Spleen (tissue), 11 donors: Measurements from ENCODE around the gene MALT1. TPM values are rescaled to one million over a fixed set of nuclear protein-coding genes. Genes with fewer than 3 reads are reported as not detected.

Experiments used
- DNase-seq: peaks from one replicate; pipeline ENCODE4 v3.0.0-alpha.2; 2020
- H3K27ac ChIP-seq, 8 donors: fragments of 200-600 bp; sonication (generic) in 7 of 8; 1 replicate in 4 of 8; 2 replicates in 4 of 8; pipeline versions ENCODE4 v1.5.0 to v1.8.0; 2016 to 2021; ENCODE audit warnings: inconsistent platforms in 4 of 8, mild to moderate bottlenecking in 4 of 8, moderate library complexity in 1 of 8
- H3K27me3 ChIP-seq, 7 donors: fragments of 200-600 bp; sonication (generic) in 6 of 7; replicated peaks in 1 of 7; 1 replicate in 4 of 7; 2 replicates in 3 of 7; pipeline versions ENCODE4 v1.5.0 to v1.8.0; 2016 to 2021; ENCODE audit warnings: inconsistent platforms in 3 of 7, mild to moderate bottlenecking in 1 of 7
- H3K36me3 ChIP-seq, 6 donors: fragments of 200-600 bp; sonication (generic) in 5 of 6; 1 replicate in 4 of 6; 2 replicates in 2 of 6; pipeline versions ENCODE4 v1.5.0 to v1.8.0; 2016 to 2021; ENCODE audit warnings: inconsistent platforms in 2 of 6
- H3K4me1 ChIP-seq, 6 donors: fragments of 200-600 bp; sonication (generic) in 5 of 6; 1 replicate in 3 of 6; 2 replicates in 3 of 6; pipeline versions ENCODE4 v1.5.0 to v1.8.0; 2016 to 2021; ENCODE audit warnings: inconsistent platforms in 3 of 6
- H3K4me3 ChIP-seq, 8 donors: fragments of 200-600 bp; sonication (generic) in 7 of 8; 1 replicate in 4 of 8; 2 replicates in 4 of 8; pipeline versions ENCODE4 v1.5.0 to v1.8.0; 2016 to 2021; ENCODE audit warnings: inconsistent platforms in 4 of 8, mild to moderate bottlenecking in 4 of 8, moderate library complexity in 2 of 8
- H3K9me3 ChIP-seq, 8 donors: fragments of 200-600 bp; sonication (generic) in 7 of 8; 1 replicate in 4 of 8; 2 replicates in 4 of 8; pipeline versions ENCODE4 v1.5.0 to v1.8.0; 2016 to 2021; ENCODE audit warnings: inconsistent platforms in 4 of 8
- CTCF ChIP-seq, 11 experiments: fragments of 200-600 bp in 7 of 11; fragments of 450-650 bp in 4 of 11; sonication (generic) in 4 of 11; IDR thresholded peaks in 8 of 11; conservative IDR thresholded peaks in 3 of 11; 1 replicate in 7 of 11; 2 replicates in 4 of 11; pipeline versions ENCODE4 v1.4.0 to v1.8.0; 2016 to 2021; ENCODE audit warnings: antibody characterized with exemption in 11 of 11, inconsistent platforms in 4 of 11, mild to moderate bottlenecking in 1 of 11
- POLR2A ChIP-seq, 3 donors: fragments of 450-650 bp; IDR thresholded peaks; one replicate each; pipeline ENCODE4 v1.5.1; 2017; ENCODE audit warnings: antibody characterized with exemption in 3 of 3, mild to moderate bottlenecking in 1 of 3
- POLR2AphosphoS5 ChIP-seq, 3 donors: sonication (generic); formaldehyde crosslinking; IDR thresholded peaks; one replicate each; pipeline ENCODE4 v1.5.1; 2017; ENCODE audit warnings: antibody characterized with exemption in 3 of 3
- WGBS, 5 donors: extraction: QIAGEN DNeasy Blood & Tissue Kit in 3 of 5; methylation state at CpG; one replicate each; pipeline versions ENCODE4 v1.1.5 to v1.1.7; 2013 to 2018; 5-methylcytosine and 5-hydroxymethylcytosine counted together
- intact Hi-C: fragments of 100-400 bp; cut with DNase I; formaldehyde crosslinking; loops from one replicate; pipeline ENCODE4 v1.15.0; 2023; ENCODE audit warnings: low total_unique reads
- polyA plus RNA-seq, 3 donors: library from polyadenylated mRNA; stranded (reverse); fragments of 200-250 nt; gene quantifications; one replicate each; pipeline ENCODE4 v1.2.1, GENCODE V29; 2013
- total RNA-seq, 7 donors: library from RNA; depleted of rRNA in 3 of 7; stranded (reverse); fragments of >200 nt in 3 of 7; fragmentation: NEBNext Ultra II Directional in 4 of 7; extraction: Animal tissue kit (Norgen Biotek cat#: 25700) in 4 of 7; gene quantifications; one replicate each; pipeline versions ENCODE4 v1.1.0 to v1.2.1, GENCODE V29; 2016 to 2021
- donor health status: healthy with polysubstance abuse.
- donor health status: DM: no; HTN: no; CAD: no; lungs with moderate emphysema.
- donor health status: DM: no; HTN: no; CAD: no.
- donor health status: Bipolar disorder and iron deficiency.
- donor health status: healthy.
- donor health status: DM: no; HTN: no; CAD: no.
- donor health status: DM: yes; HTN: yes; CAD: no.

The MALT1 gene
- total and polyA plus RNA-seq, 10 donors: 13.3 to 59.6 (median 50.1) TPM

- Histone ChIP-seq H3K36me3 (no peaks in the 10 kb centered on the region), H3K27me3 (no peaks in the 10 kb centered on the region), H3K27ac (peak overlapping the region in 7 of 8 donors; percentile 62 to 84 (median 76)), H3K9me3 (peaks cover 0 to 11% (median 7%) of the 10 kb centered on the region in 8 donors), H3K4me3 (peak overlapping the region in 4 of 8 donors; percentile 20 to 64 (median 36)), H3K4me1 (peaks cover 12 to 73% (median 41%) of the 10 kb centered on the region in 6 donors)
- WGBS, 5 donors: 86 to 96% (median 92%) methylated on average over 4 of the region's 4 CpGs
- TF ChIP-seq CTCF (IDR thresholded peaks at IDR 0.05 in 8 of 11, conservative IDR thresholded peaks at IDR 0.05 in 3 of 11) (no peak), POLR2A (IDR thresholded peaks at IDR 0.05) (no peak), POLR2AphosphoS5 (IDR thresholded peaks at IDR 0.05) (no peak)
- intact Hi-C loops: no loop called here
- DNase-seq: no peak
Measured at GRCh38 chr18:58659691-58660090, 11.6 kb upstream of the MALT1 start.

- peak; percentile 67 for DNase-seq
- H3K9me3 ChIP-seq: no peaks in the 10 kb centered on the region
- no peaks in the 10 kb centered on the region for H3K27me3 ChIP-seq
- TF ChIP-seq CTCF (IDR thresholded peaks at IDR 0.05 in 8 of 11, conservative IDR thresholded peaks at IDR 0.05 in 3 of 11): no peak
- TF ChIP-seq POLR2A (IDR thresholded peaks at IDR 0.05): no peak
- TF ChIP-seq POLR2AphosphoS5 (IDR thresholded peaks at IDR 0.05): no peak
- H3K36me3 ChIP-seq: no peaks in the 10 kb centered on the region
- peaks cover 12 to 73% (median 41%) of the 10 kb centered on the region in 6 donors for H3K4me1 ChIP-seq
- H3K27ac ChIP-seq: peak overlapping the region in 1 of 8 donors; percentile 59
- no peak overlapping the region for H3K4me3 ChIP-seq
- intact Hi-C loops: no loop called here
- 95 to 98% (median 97%) methylated on average over 9 of the region's 9 CpGs for WGBS, 5 donors
Measured at GRCh38 chr18:58660915-58661314, 10.3 kb upstream of the MALT1 start.

GRCh38 chr18:58661423-58661822, 9.8 kb upstream of the MALT1 start:
- no peak for DNase-seq
- intact Hi-C loops: no loop called here
- H3K9me3 ChIP-seq: no peaks in the 10 kb centered on the region
- peaks cover 12 to 71% (median 41%) of the 10 kb centered on the region in 6 donors for H3K4me1 ChIP-seq
- 88 to 95% (median 91%) methylated on average over 3 of the region's 3 CpGs for WGBS, 5 donors
- H3K27ac ChIP-seq: peak overlapping the region in 1 of 8 donors; percentile 59
- H3K36me3 ChIP-seq: no peaks in the 10 kb centered on the region
- no peaks in the 10 kb centered on the region for H3K27me3 ChIP-seq
- H3K4me3 ChIP-seq: no peak overlapping the region
- no peak for TF ChIP-seq CTCF (IDR thresholded peaks at IDR 0.05 in 8 of 11, conservative IDR thresholded peaks at IDR 0.05 in 3 of 11)

DNA sequence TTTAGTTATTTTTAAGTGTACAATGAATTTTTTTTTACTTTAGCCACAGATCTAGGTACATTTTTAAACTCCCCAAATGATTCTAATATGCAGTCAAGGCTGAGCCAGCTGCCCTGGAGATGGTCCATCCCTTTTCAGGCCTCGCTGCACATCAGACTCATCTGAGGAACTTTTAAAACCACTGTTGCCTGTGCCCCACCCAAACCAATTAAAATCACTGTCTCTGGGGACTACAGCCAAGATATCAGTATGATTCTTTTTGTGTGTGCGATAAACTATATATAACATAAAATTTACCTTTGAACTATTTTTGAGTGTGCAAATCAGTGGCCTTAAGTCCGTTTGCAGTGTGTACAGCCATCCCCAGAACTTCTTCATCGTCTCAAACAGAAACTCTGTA, 9.1 kb upstream of the MALT1 start:
- intact Hi-C loops: no loop called here
- no peak for DNase-seq
- Histone ChIP-seq H3K27ac (peak overlapping the region in 3 of 8 donors; percentile 1 to 59 (median 3)), H3K27me3 (no peaks in the 10 kb centered on the region), H3K4me3 (peak overlapping the region in 1 of 8 donors; percentile 11), H3K9me3 (no peaks in the 10 kb centered on the region), H3K4me1 (peaks cover 10 to 64% (median 37%) of the 10 kb centered on the region in 6 donors), H3K36me3 (no peaks in the 10 kb centered on the region)
- no peak for TF ChIP-seq CTCF (IDR thresholded peaks at IDR 0.05 in 8 of 11, conservative IDR thresholded peaks at IDR 0.05 in 3 of 11)
- no peak for TF ChIP-seq POLR2A (IDR thresholded peaks at IDR 0.05)
- no peak for TF ChIP-seq POLR2AphosphoS5 (IDR thresholded peaks at IDR 0.05)
- 59 to 78% (median 67%) methylated on average over 4 of the region's 4 CpGs for WGBS, 5 donors
